CD1c-positive myeloid dendritic cell (primary cell): Measurements from ENCODE around the gene C1D.
"Not testable (repeated sequence)": the region's sequence is repeated elsewhere in the genome, so short reads cannot be mapped to it uniquely, and the experiment has no call there.

Experiments
- DNase-seq: peaks from one replicate; pipeline ENCODE4 v3.0.0-alpha.2; 2016; ENCODE audit errors: extremely low spot score

Gene C1D

GRCh38 chr2:68000170-68000825, 62.5 kb downstream of the C1D start:
- DNase-seq, result no peak

- DNase-seq, result no peak
Measured at GRCh38 chr2:67999332-67999731, 63.5 kb downstream of the C1D start.

GRCh38 chr2:67997903-67998302, 64.9 kb downstream of the C1D start:
- DNase-seq, result no peak

DNA sequence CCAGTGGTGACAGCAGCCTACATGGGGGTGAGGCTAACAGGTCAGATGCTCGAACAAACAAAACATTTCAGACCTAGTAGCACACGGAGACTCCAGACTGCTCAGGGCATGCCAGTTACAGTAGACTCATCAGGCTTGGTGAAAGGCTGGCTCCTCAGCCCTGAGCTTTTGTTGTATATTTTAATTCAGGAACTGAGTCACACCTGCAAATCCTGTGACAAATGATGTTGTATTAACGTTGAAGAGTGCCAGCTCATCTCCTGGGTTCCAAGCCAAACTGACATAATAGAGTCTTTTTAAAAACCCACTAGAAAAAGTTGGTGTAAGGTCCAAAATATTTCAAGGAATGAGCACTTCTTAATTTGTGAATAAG, 65.3 kb downstream of the C1D start:
- DNase-seq, result no peak

DNA sequence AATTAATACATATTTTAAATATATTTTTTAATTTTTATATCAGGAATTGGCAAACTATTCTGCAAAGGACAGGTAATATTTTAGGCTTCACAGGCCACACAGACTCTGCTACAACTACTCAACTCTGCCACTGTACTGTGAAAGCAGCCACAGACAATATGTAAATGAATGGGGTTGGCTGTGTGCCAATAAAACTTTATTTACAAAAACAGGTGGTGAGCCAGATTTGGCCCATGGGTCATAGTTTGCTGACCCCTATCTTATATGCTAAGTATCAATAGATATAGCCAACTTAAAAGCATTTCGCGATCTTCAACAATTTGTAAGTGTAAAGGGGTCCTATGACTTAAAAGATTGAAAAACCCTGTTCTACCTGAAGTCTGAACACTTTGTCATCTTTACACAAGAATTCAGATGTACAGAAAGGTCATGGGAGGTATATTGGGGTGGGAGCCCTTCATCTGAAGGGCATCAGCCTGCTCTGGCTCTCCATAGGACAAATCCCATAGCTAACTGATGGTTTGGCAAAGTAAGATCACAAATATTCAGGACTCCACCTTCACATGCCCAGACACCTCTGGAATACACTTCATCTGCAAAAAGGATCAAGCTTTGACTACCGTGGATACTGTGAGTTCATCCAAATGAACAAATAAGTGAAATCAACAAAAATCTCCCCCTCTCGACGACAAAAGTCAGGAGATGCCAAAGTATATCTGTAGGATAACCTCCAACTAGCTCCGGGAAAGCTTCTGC, 65.9 kb downstream of the C1D start:
- no peak for DNase-seq

- no peak for DNase-seq
Measured at GRCh38 chr2:67994716-67995115, 68.1 kb downstream of the C1D start.

- not testable (repeated sequence) for DNase-seq
Measured at GRCh38 chr2:67994069-67994468, 68.7 kb downstream of the C1D start.

GRCh38 chr2:67993329-67993728, 69.5 kb downstream of the C1D start:
- no peak for DNase-seq

DNA sequence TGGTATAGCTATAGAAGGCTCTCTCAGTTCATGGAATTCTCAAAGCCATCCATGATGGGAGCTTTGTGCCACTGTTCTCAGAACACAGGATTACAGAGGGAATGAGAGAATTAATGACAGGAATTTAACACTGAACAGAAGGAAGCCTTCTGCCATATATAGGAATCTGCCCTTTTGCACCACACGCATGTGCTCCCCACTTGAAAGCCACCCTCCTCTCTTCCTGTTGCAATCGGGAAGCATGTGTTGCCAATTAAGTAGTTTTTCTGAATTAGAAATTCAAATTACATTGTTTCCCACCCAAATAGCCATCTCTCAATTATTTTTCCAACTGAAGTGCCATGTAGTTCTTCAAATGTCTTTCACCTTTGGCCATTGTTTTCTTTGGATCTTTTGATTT, 71.3 kb downstream of the C1D start:
- no peak for DNase-seq
